HEK293 (cell line): ENCODE results near the gene LYL1.

ENCODE experiments used
- CTCF ChIA-PET: fragments of 350-600 bp; formaldehyde crosslinking; extraction: SDS; loops from one replicate; lab custom pipeline; 2021; ENCODE audit warnings: antibody characterized with exemption; lab: Yijun Ruan, JAX
- POLR2A ChIA-PET: fragments of 300-600 bp; formaldehyde crosslinking; extraction: SDS; loops from one replicate; lab custom pipeline; 2020; ENCODE audit warnings: antibody characterized with exemption, inconsistent platforms; lab: Yijun Ruan, JAX
- H3K27ac ChIP-seq: fragments of 200-500 bp; sonication (Bioruptor generic); 2 replicates; pipeline ENCODE4 v1.5.1; 2014; ENCODE audit warnings: low read depth, low read length, control low read depth, inconsistent platforms; ENCODE audit errors: extremely low read depth
- H3K36me3 ChIP-seq, 2 experiments: fragments of 200-500 bp in 1 of 2; sonication (Bioruptor generic) in 1 of 2; 1 replicate in 1 of 2; 2 replicates in 1 of 2; pipeline ENCODE4 v1.5.1; 2014 to 2017; ENCODE audit warnings: inconsistent platforms in 2 of 2, low read length in 2 of 2; ENCODE audit not compliant: control insufficient read depth in 2 of 2, insufficient read depth in 1 of 2
- H3K4me1 ChIP-seq: fragments of 200-500 bp; sonication (Bioruptor generic); 2 replicates; pipeline ENCODE4 v1.5.1; 2014; ENCODE audit warnings: mild to moderate bottlenecking, low read length, inconsistent platforms; ENCODE audit not compliant: control insufficient read depth, insufficient read depth
- H3K4me3 ChIP-seq: 2 replicates; pipeline ENCODE4 v1.5.1; 2011; ENCODE audit warnings: low read depth, mild to moderate bottlenecking, control low read depth, low read length, moderate library complexity
- H3K9me3 ChIP-seq: fragments of 200-500 bp; sonication (Bioruptor generic); 2 replicates; pipeline ENCODE4 v1.5.1; 2014; ENCODE audit warnings: low read depth, low read length, inconsistent platforms; ENCODE audit not compliant: control insufficient read depth, insufficient read depth
- EGR2 ChIP-seq: fragments of 450-650 bp; formaldehyde crosslinking; IDR thresholded peaks from 2 replicates; pipeline ENCODE4 v1.5.1; 2016; ENCODE audit warnings: low read depth, missing biosample characterization, missing genetic modification characterization
- IKZF3 ChIP-seq: fragments of 450-650 bp; IDR thresholded peaks from 2 replicates; pipeline ENCODE4 v1.5.0; 2018; ENCODE audit warnings: missing biosample characterization, mild to moderate bottlenecking, missing genetic modification characterization, moderate library complexity
- TRIM28 ChIP-seq: IDR thresholded peaks from 2 replicates; pipeline ENCODE4 v1.6.1; 2011; ENCODE audit warnings: low read length, control low read depth, borderline replicate concordance
- YY2 ChIP-seq: fragments of 450-650 bp; formaldehyde crosslinking; IDR thresholded peaks from 2 replicates; pipeline ENCODE4 v1.5.1; 2016; ENCODE audit warnings: missing biosample characterization, missing genetic modification characterization
- ZBTB17 ChIP-seq: fragments of 450-650 bp; formaldehyde crosslinking; IDR thresholded peaks from 2 replicates; pipeline ENCODE4 v1.5.1; 2016; ENCODE audit warnings: missing biosample characterization, missing genetic modification characterization
- ZBTB48 ChIP-seq: fragments of 450-650 bp; formaldehyde crosslinking; IDR thresholded peaks from 2 replicates; pipeline ENCODE4 v1.5.1; 2016; ENCODE audit warnings: missing biosample characterization, missing genetic modification characterization
- ZFP3 ChIP-seq: fragments of 450-650 bp; formaldehyde crosslinking; IDR thresholded peaks from 2 replicates; pipeline ENCODE4 v1.5.1; 2016; ENCODE audit warnings: low read depth, missing biosample characterization, missing genetic modification characterization
- ZNF16 ChIP-seq: fragments of 450-650 bp; formaldehyde crosslinking; IDR thresholded peaks from 2 replicates; pipeline ENCODE4 v1.5.1; 2016; ENCODE audit warnings: low read depth, missing biosample characterization, missing genetic modification characterization
- ZNF239 ChIP-seq: fragments of 450-650 bp; formaldehyde crosslinking; IDR thresholded peaks from 2 replicates; pipeline ENCODE4 v1.5.1; 2016; ENCODE audit warnings: missing biosample characterization, missing genetic modification characterization
- ZNF37A ChIP-seq: fragments of 450-650 bp; IDR thresholded peaks from 2 replicates; pipeline ENCODE4 v1.5.1; 2018; ENCODE audit warnings: missing biosample characterization, missing genetic modification characterization
- ZNF423 ChIP-seq: fragments of 450-650 bp; formaldehyde crosslinking; IDR thresholded peaks from 2 replicates; pipeline ENCODE4 v1.5.1; 2016; ENCODE audit warnings: missing biosample characterization, missing genetic modification characterization
- ZNF544 ChIP-seq: fragments of 450-650 bp; formaldehyde crosslinking; IDR thresholded peaks from 2 replicates; pipeline ENCODE4 v1.5.0; 2017; ENCODE audit warnings: missing biosample characterization, missing genetic modification characterization
- ZNF549 ChIP-seq: fragments of 450-650 bp; IDR thresholded peaks from 2 replicates; pipeline ENCODE4 v1.5.1; 2018; ENCODE audit warnings: missing biosample characterization, missing genetic modification characterization, mild to moderate bottlenecking, inconsistent platforms, moderate library complexity
- ZNF560 ChIP-seq: fragments of 450-650 bp; formaldehyde crosslinking; IDR thresholded peaks from 2 replicates; pipeline ENCODE4 v1.5.1; 2017; ENCODE audit warnings: missing biosample characterization, missing genetic modification characterization, borderline replicate concordance
- ZNF561 ChIP-seq: fragments of 450-650 bp; IDR thresholded peaks from 2 replicates; pipeline ENCODE4 v1.5.1; 2018; ENCODE audit warnings: missing biosample characterization, missing genetic modification characterization, borderline replicate concordance
- ZNF658 ChIP-seq: fragments of 450-650 bp; formaldehyde crosslinking; IDR thresholded peaks from 2 replicates; pipeline ENCODE4; 2016; ENCODE audit warnings: missing biosample characterization, missing genetic modification characterization
- ZNF701 ChIP-seq: fragments of 450-650 bp; formaldehyde crosslinking; IDR thresholded peaks from 2 replicates; pipeline ENCODE4 v1.5.1; 2016; ENCODE audit warnings: missing biosample characterization, missing genetic modification characterization
- ZSCAN30 ChIP-seq: fragments of 450-650 bp; IDR thresholded peaks from 2 replicates; pipeline ENCODE4 v1.5.1; 2018; ENCODE audit warnings: missing biosample characterization, mild to moderate bottlenecking, missing genetic modification characterization, moderate library complexity
- TF ChIP-seq, protein P1 (sequence below): IDR thresholded peaks from 2 replicates; pipeline ENCODE4 v1.6.1; 2011; ENCODE audit warnings: mild to moderate bottlenecking, low read depth, low read length, borderline replicate concordance
- TF ChIP-seq, protein P2 (sequence below): fragments of 450-650 bp; formaldehyde crosslinking; IDR thresholded peaks from 2 replicates; pipeline ENCODE4 v1.5.1; 2016; ENCODE audit warnings: missing biosample characterization, missing genetic modification characterization
- TF ChIP-seq, protein P3 (sequence below): fragments of 450-650 bp; formaldehyde crosslinking; IDR thresholded peaks from 2 replicates; pipeline ENCODE4 v1.5.1; 2016; ENCODE audit warnings: missing biosample characterization, missing genetic modification characterization

The LYL1 gene

DNA sequence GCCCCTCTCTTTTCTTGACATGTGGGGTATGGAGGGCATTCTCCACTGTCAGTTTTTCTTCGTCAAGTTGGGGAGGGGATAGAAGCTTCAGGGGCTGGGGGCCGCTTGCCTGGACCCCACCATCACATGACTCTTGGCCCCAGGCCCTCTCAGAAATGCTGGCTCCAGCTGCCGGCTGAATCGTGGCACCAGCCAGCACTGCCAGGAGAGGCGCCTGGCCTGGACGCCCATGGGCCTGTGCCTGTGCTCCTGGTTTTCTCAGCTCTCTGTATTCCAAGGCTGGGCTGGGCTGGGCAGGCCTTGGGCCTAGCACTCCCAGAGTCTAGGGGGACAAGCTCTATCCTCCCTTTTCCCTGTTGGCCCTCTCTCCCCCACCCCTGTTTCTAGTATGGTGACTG, 38.6 kb downstream of the LYL1 start:
- ChIA-PET POLR2A (no interaction called here), CTCF (interaction anchor here (1.2 to 15.8 kb wide), 6 partner anchors 9 to 99 kb away, joined by 3 to 247 read pairs (median 33); no protein-coding TSS in a partner anchor)
- H3K36me3 ChIP-seq: no peaks in the 10 kb centered on the region
- H3K4me1 ChIP-seq: peaks cover 10% of the 10 kb centered on the region; the same call in 1 of the 2 replicates
- no peaks in the 10 kb centered on the region for H3K9me3 ChIP-seq
- H3K4me3 ChIP-seq: no peak overlapping the region
- TF ChIP-seq, protein P1, sequence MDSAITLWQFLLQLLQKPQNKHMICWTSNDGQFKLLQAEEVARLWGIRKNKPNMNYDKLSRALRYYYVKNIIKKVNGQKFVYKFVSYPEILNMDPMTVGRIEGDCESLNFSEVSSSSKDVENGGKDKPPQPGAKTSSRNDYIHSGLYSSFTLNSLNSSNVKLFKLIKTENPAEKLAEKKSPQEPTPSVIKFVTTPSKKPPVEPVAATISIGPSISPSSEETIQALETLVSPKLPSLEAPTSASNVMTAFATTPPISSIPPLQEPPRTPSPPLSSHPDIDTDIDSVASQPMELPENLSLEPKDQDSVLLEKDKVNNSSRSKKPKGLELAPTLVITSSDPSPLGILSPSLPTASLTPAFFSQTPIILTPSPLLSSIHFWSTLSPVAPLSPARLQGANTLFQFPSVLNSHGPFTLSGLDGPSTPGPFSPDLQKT: no peak
- TF ChIP-seq ZNF16: no peak
- TF ChIP-seq ZNF560: no peak
- no peak for TF ChIP-seq ZNF549 (tag by site-specific recombination)
- H3K27ac ChIP-seq: no peak overlapping the region

DNA sequence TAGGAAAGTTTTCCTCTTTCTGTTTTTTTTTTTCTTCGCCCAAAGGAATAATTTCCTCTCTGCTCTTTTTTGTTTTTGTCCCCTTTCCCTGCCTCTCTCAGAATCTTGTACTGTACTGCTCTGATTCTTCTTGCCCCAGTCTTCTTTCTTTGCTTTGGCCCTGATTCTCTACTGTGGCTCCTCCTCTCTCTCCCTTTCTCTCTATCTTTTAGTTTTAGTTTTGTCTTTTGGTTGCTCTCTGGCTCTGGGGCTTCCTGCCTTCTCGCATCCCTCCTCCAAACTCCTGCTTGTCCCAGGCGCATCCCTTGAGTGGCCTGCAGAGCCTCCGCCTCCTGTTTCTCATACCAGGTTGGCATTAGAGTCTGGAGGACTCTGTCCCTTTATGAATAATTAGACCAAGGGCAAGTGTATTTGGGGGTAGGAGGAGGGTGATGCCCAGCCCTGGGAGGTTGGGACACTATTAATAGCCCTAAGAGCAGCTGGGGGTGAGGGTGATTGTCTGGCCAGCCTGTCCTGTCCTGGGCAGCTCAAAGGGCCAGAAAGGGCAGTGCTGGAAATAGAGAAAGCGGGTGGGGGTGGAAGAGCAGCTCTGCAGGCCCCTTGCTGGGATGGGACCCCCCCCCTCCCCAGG, 39.1 kb downstream of the LYL1 start:
- POLR2A ChIA-PET: interaction anchor here (0.7 kb wide), 1 partner anchor 10 kb away, joined by 4 read pairs; no protein-coding TSS in a partner anchor
- H3K4me3 ChIP-seq: no peak overlapping the region
- no peaks in the 10 kb centered on the region for H3K36me3 ChIP-seq
- H3K27ac ChIP-seq: no peak overlapping the region
- no peak for TF ChIP-seq ZNF658 (tag by site-specific recombination)
- TF ChIP-seq, protein P2, sequence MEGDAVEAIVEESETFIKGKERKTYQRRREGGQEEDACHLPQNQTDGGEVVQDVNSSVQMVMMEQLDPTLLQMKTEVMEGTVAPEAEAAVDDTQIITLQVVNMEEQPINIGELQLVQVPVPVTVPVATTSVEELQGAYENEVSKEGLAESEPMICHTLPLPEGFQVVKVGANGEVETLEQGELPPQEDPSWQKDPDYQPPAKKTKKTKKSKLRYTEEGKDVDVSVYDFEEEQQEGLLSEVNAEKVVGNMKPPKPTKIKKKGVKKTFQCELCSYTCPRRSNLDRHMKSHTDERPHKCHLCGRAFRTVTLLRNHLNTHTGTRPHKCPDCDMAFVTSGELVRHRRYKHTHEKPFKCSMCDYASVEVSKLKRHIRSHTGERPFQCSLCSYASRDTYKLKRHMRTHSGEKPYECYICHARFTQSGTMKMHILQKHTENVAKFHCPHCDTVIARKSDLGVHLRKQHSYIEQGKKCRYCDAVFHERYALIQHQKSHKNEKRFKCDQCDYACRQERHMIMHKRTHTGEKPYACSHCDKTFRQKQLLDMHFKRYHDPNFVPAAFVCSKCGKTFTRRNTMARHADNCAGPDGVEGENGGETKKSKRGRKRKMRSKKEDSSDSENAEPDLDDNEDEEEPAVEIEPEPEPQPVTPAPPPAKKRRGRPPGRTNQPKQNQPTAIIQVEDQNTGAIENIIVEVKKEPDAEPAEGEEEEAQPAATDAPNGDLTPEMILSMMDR (tag by site-specific recombination): no peak
- no peak for TF ChIP-seq ZBTB48
- TF ChIP-seq ZNF37A (tag by site-specific recombination): no peak
- TF ChIP-seq TRIM28: no peak
- no peak for TF ChIP-seq ZFP3 (tag by site-specific recombination)
- H3K9me3 ChIP-seq: no peaks in the 10 kb centered on the region
- H3K4me1 ChIP-seq: peaks cover 10% of the 10 kb centered on the region; the same call in 1 of the 2 replicates
- CTCF ChIA-PET: interaction anchor here (1.2 to 15.8 kb wide), 7 partner anchors 9 to 98 kb away, joined by 3 to 247 read pairs (median 57); no protein-coding TSS in a partner anchor

DNA sequence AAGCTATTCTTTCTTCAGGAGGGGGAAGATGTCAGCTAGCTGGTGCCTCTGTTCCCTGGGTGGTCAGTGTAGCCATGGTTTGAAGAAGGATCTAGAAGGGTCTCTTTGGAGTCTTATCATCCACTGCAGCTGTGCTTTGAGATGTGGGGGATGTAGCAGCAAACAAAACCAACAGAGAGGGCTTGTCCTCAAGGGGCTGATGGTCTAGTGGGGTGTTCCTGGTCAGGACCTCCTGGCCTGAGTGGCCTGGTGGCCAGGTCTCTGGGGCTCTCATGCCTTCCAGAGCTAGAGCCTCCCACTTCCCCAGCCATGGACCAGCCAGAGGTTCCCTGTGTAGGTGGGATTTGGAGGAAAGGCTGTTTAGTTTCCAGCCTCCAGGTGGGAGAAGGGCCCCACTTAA, 40.3 kb downstream of the LYL1 start:
- TF ChIP-seq EGR2 (tag by site-specific recombination): peak; percentile 47; the same call in 1 of the 2 replicates
- no peak for TF ChIP-seq ZNF423 (tag by site-specific recombination)
- no peaks in the 10 kb centered on the region for H3K36me3 ChIP-seq
- no peak overlapping the region for H3K4me3 ChIP-seq
- H3K9me3 ChIP-seq: no peaks in the 10 kb centered on the region
- CTCF ChIA-PET: interaction anchor here (0.6 to 15.8 kb wide), 18 partner anchors 11 to 550 kb away, joined by 3 to 247 read pairs (median 27); no protein-coding TSS in a partner anchor
- POLR2A ChIA-PET: interaction anchor here (2.0 kb wide), 1 partner anchor 91 kb away, joined by 4 read pairs; no protein-coding TSS in a partner anchor
- no peak overlapping the region for H3K27ac ChIP-seq
- H3K4me1 ChIP-seq: peaks cover 17% of the 10 kb centered on the region

DNA sequence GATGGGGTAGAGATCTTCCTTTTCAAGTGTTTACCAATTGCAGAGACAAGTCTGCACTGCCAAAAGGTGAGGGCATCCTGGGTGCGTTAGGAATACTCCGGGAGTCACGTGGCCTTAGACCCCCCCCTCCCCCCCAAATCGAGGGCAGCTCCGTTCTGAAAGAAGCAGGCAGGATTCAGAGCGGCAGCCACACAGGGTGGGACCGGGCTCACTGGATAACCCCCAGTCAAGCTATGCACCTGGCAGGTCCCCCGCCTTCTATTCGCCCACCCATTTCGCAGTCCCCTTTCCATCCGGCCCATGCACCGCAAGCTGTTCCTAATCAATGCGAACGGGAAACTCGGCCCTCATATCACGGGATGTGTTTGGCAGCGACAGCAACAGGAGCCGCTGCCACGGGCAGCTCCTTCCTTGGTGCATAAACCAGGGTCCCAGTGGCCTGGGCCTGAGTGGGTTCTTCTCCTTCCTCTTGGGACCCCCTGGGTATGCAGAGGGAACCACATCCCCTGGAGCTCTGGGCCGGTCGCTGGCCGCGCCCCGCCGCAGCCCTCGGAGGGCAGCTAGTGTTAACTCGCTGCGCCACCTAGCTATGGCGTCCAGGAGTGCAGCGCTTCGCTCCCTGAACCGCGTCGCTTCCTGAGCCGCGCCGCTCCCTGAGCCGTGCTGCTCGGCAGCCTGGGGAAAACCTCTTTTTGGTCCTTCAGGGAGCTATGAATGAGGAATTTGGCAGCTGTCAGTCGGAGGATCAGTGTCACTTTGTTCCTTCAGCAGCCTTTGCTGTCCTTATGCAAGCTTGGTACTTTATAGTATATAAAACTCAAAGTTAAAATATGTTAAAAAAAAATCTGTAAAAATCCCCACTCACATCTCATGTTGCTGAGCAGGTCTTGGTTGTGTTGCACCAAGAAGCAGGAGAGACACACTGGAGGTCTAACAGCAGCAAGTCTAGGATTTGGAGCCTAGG, 41.4 kb downstream of the LYL1 start:
- Histone ChIP-seq H3K27ac (no peak overlapping the region), H3K4me1 (peaks cover 25% of the 10 kb centered on the region), H3K9me3 (no peaks in the 10 kb centered on the region), H3K4me3 (no peak overlapping the region), H3K36me3 (no peaks in the 10 kb centered on the region)
- CTCF ChIA-PET: interaction anchor here (0.6 to 15.8 kb wide), 36 partner anchors 11 to 478 kb away, joined by 3 to 247 read pairs (median 9); no protein-coding TSS in a partner anchor
- POLR2A ChIA-PET: interaction anchor here (0.7 to 2.0 kb wide), 9 partner anchors 9 to 92 kb away, joined by 3 to 6 read pairs (median 3); no protein-coding TSS in a partner anchor
- peak; percentile 86 for TF ChIP-seq ZSCAN30 (tag by site-specific recombination)
- TF ChIP-seq ZBTB17 (tag by site-specific recombination): peak; percentile 60
- TF ChIP-seq YY2: no peak
- no peak for TF ChIP-seq ZNF544 (tag by site-specific recombination)
- no peak for TF ChIP-seq ZNF701 (tag by site-specific recombination)
- no peak for TF ChIP-seq ZNF561 (tag by site-specific recombination)
- TF ChIP-seq ZNF239 (tag by site-specific recombination): no peak
- TF ChIP-seq, protein P3, sequence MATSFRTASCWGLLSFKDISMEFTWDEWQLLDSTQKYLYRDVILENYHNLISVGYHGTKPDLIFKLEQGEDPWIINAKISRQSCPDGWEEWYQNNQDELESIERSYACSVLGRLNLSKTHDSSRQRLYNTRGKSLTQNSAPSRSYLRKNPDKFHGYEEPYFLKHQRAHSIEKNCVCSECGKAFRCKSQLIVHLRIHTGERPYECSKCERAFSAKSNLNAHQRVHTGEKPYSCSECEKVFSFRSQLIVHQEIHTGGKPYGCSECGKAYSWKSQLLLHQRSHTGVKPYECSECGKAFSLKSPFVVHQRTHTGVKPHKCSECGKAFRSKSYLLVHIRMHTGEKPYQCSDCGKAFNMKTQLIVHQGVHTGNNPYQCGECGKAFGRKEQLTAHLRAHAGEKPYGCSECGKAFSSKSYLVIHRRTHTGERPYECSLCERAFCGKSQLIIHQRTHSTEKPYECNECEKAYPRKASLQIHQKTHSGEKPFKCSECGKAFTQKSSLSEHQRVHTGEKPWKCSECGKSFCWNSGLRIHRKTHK: no peak
- TF ChIP-seq IKZF3 (tag by site-specific recombination): peak; percentile 39; the same call in 1 of the 2 replicates
